ENCODE results near the gene MAP3K13.

Gene MAP3K13

GRCh38 chr3:185353823-185354614 is 8.9 kb upstream of the MAP3K13 start:
- Histone ChIP-seq H3K23ac (ENCODE audit: low read length) (no peak overlapping the region), H3K79me2 (ENCODE audit: control insufficient read depth, insufficient read depth, low read length, poor library complexity) (no peaks in the 10 kb centered on the region), H4K12ac (ENCODE audit: low read depth, low read length) (no peak overlapping the region), H3K4me1 (ENCODE audit: control insufficient read depth in 1 of 2, insufficient read depth in 2 of 2, low read length in 2 of 2) (no peaks in the 10 kb centered on the region), H3K27me3 (ENCODE audit: insufficient read depth, low read length) (no peaks in the 10 kb centered on the region), H3K18ac (ENCODE audit: low read length) (no peak overlapping the region), H3K4me2 (ENCODE audit: low read length) (no peak overlapping the region), H2BK5ac (ENCODE audit: low read depth, low read length, poor library complexity) (no peak overlapping the region), H4K91ac (ENCODE audit: low read depth, low read length) (no peak overlapping the region), H2AK5ac (ENCODE audit: low read length) (no peak overlapping the region), H3K9me3 (ENCODE audit: insufficient read depth, low read depth, low read length) (no peaks in the 10 kb centered on the region), H2BK12ac (ENCODE audit: low read length) (no peak overlapping the region), H2BK120ac (ENCODE audit: insufficient read depth, low read length, poor library complexity) (no peak overlapping the region), H3K27ac (ENCODE audit: low read depth, low read length) (no peak overlapping the region), H4K8ac (ENCODE audit: low read depth, low read length) (no peak overlapping the region), H3K4ac (ENCODE audit: low read depth, low read length) (no peak overlapping the region), H3K4me3 (ENCODE audit: low read depth, low read length) (no peak overlapping the region), H3K36me3 (ENCODE audit: control insufficient read depth in 1 of 2, insufficient read depth in 2 of 2, low read length in 2 of 2) (no peaks in the 10 kb centered on the region), H3K14ac (ENCODE audit: low read length) (no peak overlapping the region), H3K79me1 (ENCODE audit: low read length) (no peaks in the 10 kb centered on the region), H2AFZ (ENCODE audit: insufficient read depth, low read length, poor library complexity) (no peak overlapping the region), H3K9ac (ENCODE audit: low read length) (no peak overlapping the region)
- WGBS (ENCODE audit: extremely low coverage, insufficient coverage, insufficient read length): no CpG with 5 or more reads among the region's 13 CpGs
- peak; percentile 96 to 99 for DNase-seq

GRCh38 chr3:185356499-185356898 is 6.4 kb upstream of the MAP3K13 start:
- Histone ChIP-seq H3K4me1 (ENCODE audit: control insufficient read depth in 1 of 2, insufficient read depth in 2 of 2, low read length in 2 of 2) (no peaks in the 10 kb centered on the region), H3K79me2 (ENCODE audit: control insufficient read depth, insufficient read depth, low read length, poor library complexity) (no peaks in the 10 kb centered on the region), H3K27me3 (ENCODE audit: insufficient read depth, low read length) (no peaks in the 10 kb centered on the region), H2BK12ac (ENCODE audit: low read length) (no peak overlapping the region), H2BK120ac (ENCODE audit: insufficient read depth, low read length, poor library complexity) (no peak overlapping the region), H3K9ac (ENCODE audit: low read length) (no peak overlapping the region), H3K79me1 (ENCODE audit: low read length) (no peaks in the 10 kb centered on the region), H4K12ac (ENCODE audit: low read depth, low read length) (no peak overlapping the region), H3K4me3 (ENCODE audit: low read depth, low read length) (no peak overlapping the region), H2AK5ac (ENCODE audit: low read length) (no peak overlapping the region), H4K8ac (ENCODE audit: low read depth, low read length) (no peak overlapping the region), H3K36me3 (ENCODE audit: control insufficient read depth in 1 of 2, insufficient read depth in 2 of 2, low read length in 2 of 2) (no peaks in the 10 kb centered on the region), H2AFZ (ENCODE audit: insufficient read depth, low read length, poor library complexity) (no peak overlapping the region), H3K4me2 (ENCODE audit: low read length) (no peak overlapping the region), H3K23ac (ENCODE audit: low read length) (no peak overlapping the region), H2BK5ac (ENCODE audit: low read depth, low read length, poor library complexity) (no peak overlapping the region), H3K14ac (ENCODE audit: low read length) (no peak overlapping the region), H3K9me3 (ENCODE audit: insufficient read depth, low read depth, low read length) (no peaks in the 10 kb centered on the region), H3K27ac (ENCODE audit: low read depth, low read length) (no peak overlapping the region), H3K4ac (ENCODE audit: low read depth, low read length) (no peak overlapping the region), H4K91ac (ENCODE audit: low read depth, low read length) (no peak overlapping the region), H3K18ac (ENCODE audit: low read length) (no peak overlapping the region)
- no CpG with 5 or more reads among the region's 5 CpGs for WGBS (ENCODE audit: extremely low coverage, insufficient coverage, insufficient read length)
- DNase-seq: no peak

DNA sequence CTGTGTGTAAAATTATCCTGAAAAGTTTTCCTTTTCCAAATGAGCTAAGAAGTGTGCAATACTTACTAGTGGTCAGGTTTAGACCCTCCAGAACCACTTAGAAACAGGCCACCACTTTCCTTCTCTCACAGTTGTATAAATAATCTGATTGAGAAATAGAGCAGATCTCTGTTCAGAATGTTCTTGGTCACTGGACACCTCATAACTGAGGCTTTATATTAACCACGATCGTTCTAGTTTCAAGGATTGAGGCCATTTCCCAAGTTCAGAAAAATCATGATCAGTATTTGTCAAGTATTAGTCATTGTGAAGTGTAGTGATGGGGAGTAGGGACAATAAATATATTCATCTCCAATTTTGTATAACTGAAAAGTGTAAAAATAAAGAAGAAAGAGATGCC is 1.0 kb upstream of the MAP3K13 start:
- H3K4me1 ChIP-seq (ENCODE audit: control insufficient read depth in 1 of 2, insufficient read depth in 2 of 2, low read length in 2 of 2): peaks cover 2 to 3% of the 10 kb centered on the region in 2 experiments
- H3K4me3 ChIP-seq (ENCODE audit: low read depth, low read length): no peak overlapping the region
- H4K12ac ChIP-seq (ENCODE audit: low read depth, low read length): no peak overlapping the region
- H3K79me1 ChIP-seq (ENCODE audit: low read length): no peaks in the 10 kb centered on the region
- H3K4me2 ChIP-seq (ENCODE audit: low read length): no peak overlapping the region
- no peak overlapping the region for H3K4ac ChIP-seq (ENCODE audit: low read depth, low read length)
- H2AK5ac ChIP-seq (ENCODE audit: low read length): no peak overlapping the region
- H2BK5ac ChIP-seq (ENCODE audit: low read depth, low read length, poor library complexity): no peak overlapping the region
- H2AFZ ChIP-seq (ENCODE audit: insufficient read depth, low read length, poor library complexity): no peak overlapping the region
- H3K36me3 ChIP-seq (ENCODE audit: control insufficient read depth in 1 of 2, insufficient read depth in 2 of 2, low read length in 2 of 2): no peaks in the 10 kb centered on the region
- no peaks in the 10 kb centered on the region for H3K27me3 ChIP-seq (ENCODE audit: insufficient read depth, low read length)
- no peaks in the 10 kb centered on the region for H3K9me3 ChIP-seq (ENCODE audit: insufficient read depth, low read depth, low read length)
- no CpG with 5 or more reads among the region's 2 CpGs for WGBS (ENCODE audit: extremely low coverage, insufficient coverage, insufficient read length)
- no peak for DNase-seq
- H2BK12ac ChIP-seq (ENCODE audit: low read length): no peak overlapping the region
- H4K91ac ChIP-seq (ENCODE audit: low read depth, low read length): no peak overlapping the region
- no peak overlapping the region for H3K18ac ChIP-seq (ENCODE audit: low read length)
- H4K8ac ChIP-seq (ENCODE audit: low read depth, low read length): no peak overlapping the region
- H2BK120ac ChIP-seq (ENCODE audit: insufficient read depth, low read length, poor library complexity): no peak overlapping the region
- H3K9ac ChIP-seq (ENCODE audit: low read length): no peak overlapping the region
- no peaks in the 10 kb centered on the region for H3K79me2 ChIP-seq (ENCODE audit: control insufficient read depth, insufficient read depth, low read length, poor library complexity)
- H3K14ac ChIP-seq (ENCODE audit: low read length): no peak overlapping the region
- no peak overlapping the region for H3K27ac ChIP-seq (ENCODE audit: low read depth, low read length)
- no peak overlapping the region for H3K23ac ChIP-seq (ENCODE audit: low read length)

DNA sequence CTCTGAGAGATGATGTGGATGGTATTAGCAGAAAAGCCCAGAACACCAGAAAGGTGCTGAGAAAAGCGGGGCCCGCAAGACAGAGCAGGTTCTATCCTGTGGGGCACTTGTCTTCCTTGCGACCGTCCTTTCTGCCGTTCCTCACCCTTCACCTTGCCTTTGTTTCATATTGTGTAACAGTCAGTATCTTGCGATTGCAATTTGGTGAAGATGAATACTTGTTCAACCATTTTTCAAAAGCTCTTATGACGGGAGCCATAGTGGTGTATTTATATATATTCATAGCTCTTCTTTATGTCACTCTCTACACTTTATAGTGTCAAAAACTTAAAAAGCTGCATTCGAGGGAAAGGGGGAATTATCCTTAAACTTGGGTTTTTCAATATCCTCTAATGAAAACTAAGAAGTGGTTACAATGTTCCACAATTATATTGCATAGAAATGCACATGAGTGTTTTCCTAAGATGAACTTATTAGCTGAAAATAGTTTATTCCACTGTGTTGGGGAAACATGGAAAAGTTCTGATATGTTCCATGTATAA is 797 bp downstream of the MAP3K13 start:
- no peak overlapping the region for H4K8ac ChIP-seq (ENCODE audit: low read depth, low read length)
- H2BK120ac ChIP-seq (ENCODE audit: insufficient read depth, low read length, poor library complexity): no peak overlapping the region
- H3K36me3 ChIP-seq (ENCODE audit: control insufficient read depth in 1 of 2, insufficient read depth in 2 of 2, low read length in 2 of 2): no peaks in the 10 kb centered on the region
- no peak overlapping the region for H3K9ac ChIP-seq (ENCODE audit: low read length)
- H4K12ac ChIP-seq (ENCODE audit: low read depth, low read length): no peak overlapping the region
- no peak overlapping the region for H4K91ac ChIP-seq (ENCODE audit: low read depth, low read length)
- WGBS (ENCODE audit: extremely low coverage, insufficient coverage, insufficient read length): no CpG with 5 or more reads among the region's 8 CpGs
- H3K4me2 ChIP-seq (ENCODE audit: low read length): peak overlapping the region; percentile 92
- DNase-seq: peak in 1 of 2 donors; percentile 45
- no peak overlapping the region for H3K23ac ChIP-seq (ENCODE audit: low read length)
- H3K4me1 ChIP-seq (ENCODE audit: control insufficient read depth in 1 of 2, insufficient read depth in 2 of 2, low read length in 2 of 2): peaks cover 2 to 3% of the 10 kb centered on the region in 2 experiments
- H3K79me1 ChIP-seq (ENCODE audit: low read length): no peaks in the 10 kb centered on the region
- H3K14ac ChIP-seq (ENCODE audit: low read length): no peak overlapping the region
- no peaks in the 10 kb centered on the region for H3K27me3 ChIP-seq (ENCODE audit: insufficient read depth, low read length)
- H3K79me2 ChIP-seq (ENCODE audit: control insufficient read depth, insufficient read depth, low read length, poor library complexity): no peaks in the 10 kb centered on the region
- H3K27ac ChIP-seq (ENCODE audit: low read depth, low read length): no peak overlapping the region
- no peak overlapping the region for H2AK5ac ChIP-seq (ENCODE audit: low read length)
- H3K9me3 ChIP-seq (ENCODE audit: insufficient read depth, low read depth, low read length): no peaks in the 10 kb centered on the region
- H3K4me3 ChIP-seq (ENCODE audit: low read depth, low read length): no peak overlapping the region
- no peak overlapping the region for H2BK12ac ChIP-seq (ENCODE audit: low read length)
- H2AFZ ChIP-seq (ENCODE audit: insufficient read depth, low read length, poor library complexity): peak overlapping the region; percentile 30
- H3K4ac ChIP-seq (ENCODE audit: low read depth, low read length): no peak overlapping the region
- no peak overlapping the region for H2BK5ac ChIP-seq (ENCODE audit: low read depth, low read length, poor library complexity)
- H3K18ac ChIP-seq (ENCODE audit: low read length): no peak overlapping the region

Measured in trophoblast cell (in vitro differentiated cells and primary cell).